Adrenal gland (tissue), 19 donors: ENCODE data around the gene CEACAM19. TPM values are rescaled to one million over a fixed set of nuclear protein-coding genes. Genes with fewer than 3 reads are reported as not detected.
"Not testable (repeated sequence)": the region's sequence is repeated elsewhere in the genome, so short reads cannot be mapped to it uniquely, and the experiment has no call there.

Source experiments
- DNase-seq, 7 donors: peaks; one replicate each; pipeline ENCODE4 v3.0.0-alpha.2; 2019 to 2020
- H3K27ac ChIP-seq, 5 donors: fragments of 200-600 bp; sonication (generic) in 4 of 5; 1 replicate in 3 of 5; 2 replicates in 2 of 5; pipeline versions ENCODE4 v1.5.1 to v1.8.0; 2016 to 2020; ENCODE audit warnings: mild to moderate bottlenecking in 1 of 5
- H3K27me3 ChIP-seq: fragments of 200-600 bp; 2 replicates; pipeline ENCODE4 v1.8.0; 2021
- H3K36me3 ChIP-seq, 2 donors: fragments of 200-600 bp; replicated peaks in 1 of 2; 1 replicate in 1 of 2; 2 replicates in 1 of 2; pipeline versions ENCODE4 v1.5.1 to v1.8.0; 2018 to 2022
- H3K4me1 ChIP-seq, 2 donors: fragments of 200-600 bp; replicated peaks in 1 of 2; 1 replicate in 1 of 2; 2 replicates in 1 of 2; pipeline versions ENCODE4 v1.5.1 to v1.8.0; 2018 to 2021
- H3K4me3 ChIP-seq, 4 donors: fragments of 200-600 bp; sonication (generic) in 3 of 4; one replicate each; pipeline ENCODE4 v1.5.1; 2016 to 2018
- H3K9me3 ChIP-seq, 3 donors: fragments of 200-600 bp; sonication (generic) in 1 of 3; replicated peaks in 1 of 3; 1 replicate in 2 of 3; 2 replicates in 1 of 3; pipeline versions ENCODE4 v1.5.1 to v1.8.0; 2016 to 2021
- POLR2A ChIP-seq, 2 donors: fragments of 450-650 bp; IDR thresholded peaks; one replicate each; pipeline ENCODE4 v1.6.1; 2017; ENCODE audit warnings: antibody characterized with exemption in 2 of 2, mild to moderate bottlenecking in 2 of 2, moderate library complexity in 1 of 2
- WGBS, 4 donors: extraction: QIAGEN DNeasy Blood & Tissue Kit in 2 of 4; methylation state at CpG; one replicate each; pipeline versions ENCODE4 v1.1.5 to v1.1.7; 2013 to 2017; 5-methylcytosine and 5-hydroxymethylcytosine counted together
- intact Hi-C, 2 donors: fragments of 100-400 bp; cut with DNase I; formaldehyde crosslinking; loops; one replicate each; pipeline versions ENCODE4 v1.14.1 to v1.15.0; 2022 to 2023
- long read RNA-seq, 10 donors: library from polyadenylated mRNA in 3 of 10; unstranded in 2 of 10; stranded (forward) in 1 of 10; transcript quantifications; one replicate each; pipeline ENCODE4 v2.0.0 and lab custom pipeline, GENCODE V29; 2021 to 2026
- polyA plus RNA-seq, 3 donors: library from polyadenylated mRNA; stranded (reverse); fragments of 200-250 nt in 2 of 3; fragments of 350-450 nt in 1 of 3; fragmentation: Illumina TruSeq in 1 of 3; extraction: RNeasy Lipid Tissue Mini Kit (QIAGEN cat#74804) in 1 of 3; gene quantifications; one replicate each; pipeline ENCODE4 v1.2.3, GENCODE V29; 2013 to 2014
- total RNA-seq, 9 donors: library from RNA; depleted of rRNA in 4 of 9; stranded (reverse); fragments of >200 nt in 4 of 9; fragments of 120-200 nt in 1 of 9; fragmentation: NEBNext Ultra II Directional in 1 of 9; extraction: Animal tissue kit (Norgen Biotek cat#: 25700) in 1 of 9; gene quantifications; one replicate each; pipeline versions ENCODE4 v1.1.0 to v1.2.4, GENCODE V29; 2013 to 2023
- TF ChIP-seq, protein P1 (sequence below), 6 experiments: fragments of 450-650 bp in 4 of 6; fragments of 200-600 bp in 2 of 6; sonication (generic) in 1 of 6; IDR thresholded peaks; 1 replicate in 5 of 6; 2 replicates in 1 of 6; pipeline versions ENCODE4 v1.5.1 to v1.8.0; 2016 to 2021; ENCODE audit warnings: antibody characterized with exemption in 6 of 6, mild to moderate bottlenecking in 2 of 6, moderate library complexity in 1 of 6
- donor health status: healthy with polysubstance abuse.
- donor health status: Bipolar disorder and iron deficiency.
- donor health status: DM: yes; HTN: yes; CAD: no.
- donor health status: DM: no; HTN: no; CAD: no.
- donor health status: DM: no; HTN: no; CAD: no.
- donor health status: DM: yes; HTN: yes; CAD: no.

Gene CEACAM19, protein sequence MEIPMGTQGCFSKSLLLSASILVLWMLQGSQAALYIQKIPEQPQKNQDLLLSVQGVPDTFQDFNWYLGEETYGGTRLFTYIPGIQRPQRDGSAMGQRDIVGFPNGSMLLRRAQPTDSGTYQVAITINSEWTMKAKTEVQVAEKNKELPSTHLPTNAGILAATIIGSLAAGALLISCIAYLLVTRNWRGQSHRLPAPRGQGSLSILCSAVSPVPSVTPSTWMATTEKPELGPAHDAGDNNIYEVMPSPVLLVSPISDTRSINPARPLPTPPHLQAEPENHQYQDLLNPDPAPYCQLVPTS
- total RNA-seq, result 10 to 100 TPM in 1 of 9 donors, 1 to 10 TPM in 8; 1.6 to 11.0 (median 3.1) TPM
- polyA plus RNA-seq, result 10 to 100 TPM in 2 of 3 donors, 1 to 10 TPM in 1; 2.2 to 38.2 (median 26.4) TPM
- long read RNA-seq, donor 1, result 0 reads
- long read RNA-seq, donor 2, result 0 reads
- long read RNA-seq, donor 3, result 0 reads
- long read RNA-seq, donor 4, result 0 reads
- long read RNA-seq, donor 5, partial matches to known transcripts, result 0 of 6 reads
- long read RNA-seq, donor 5, other reads (novel, unspliced or antisense), result 6 of 6 reads
- long read RNA-seq, donor 6, partial matches to known transcripts, result 0 of 1 reads
- long read RNA-seq, donor 6, other reads (novel, unspliced or antisense), result 1 of 1 reads
- long read RNA-seq, donor 7, result 0 reads
- long read RNA-seq, donor 8, result 0 reads
- long read RNA-seq, donor 9, result 0 reads
- long read RNA-seq, donor 10, result 0 reads

DNA sequence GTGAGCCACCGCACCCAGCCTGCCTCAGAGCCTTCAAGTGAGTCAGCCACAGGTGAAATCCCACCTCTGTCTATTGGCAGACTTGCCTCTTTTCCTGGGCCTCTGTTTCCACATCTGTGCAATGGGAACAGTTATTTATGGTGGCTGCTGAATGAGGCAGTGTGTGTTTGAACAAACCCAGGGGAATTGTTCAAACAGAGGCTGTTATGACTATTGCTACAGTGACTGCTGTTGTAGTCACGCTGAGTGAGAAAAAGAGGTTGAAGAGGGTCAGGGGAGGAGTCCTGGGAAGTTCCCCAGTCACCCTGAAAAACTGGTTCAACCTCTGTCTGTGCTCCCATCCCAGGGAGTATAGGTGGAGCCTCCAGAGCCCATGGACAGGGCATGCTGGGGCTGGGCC, at the start of gene CEACAM19:
Gene CEACAM19 (plus strand): TSS at position 83 of the 400 bp plus-strand sequence. CDS start 450 bp downstream, outside the sequence.
- Histone ChIP-seq H3K36me3 (no peaks in the 10 kb centered on the region), H3K9me3 (no peaks in the 10 kb centered on the region), H3K4me3 (no peak within 1 kb of the TSS), H3K4me1 (no peaks in the 10 kb centered on the region), H3K27me3 (no peaks in the 10 kb centered on the region), H3K27ac (no peak within 1 kb of the TSS)
- DNase-seq, result no peak
- intact Hi-C loops, result no loop called here
- TF ChIP-seq, protein P1, sequence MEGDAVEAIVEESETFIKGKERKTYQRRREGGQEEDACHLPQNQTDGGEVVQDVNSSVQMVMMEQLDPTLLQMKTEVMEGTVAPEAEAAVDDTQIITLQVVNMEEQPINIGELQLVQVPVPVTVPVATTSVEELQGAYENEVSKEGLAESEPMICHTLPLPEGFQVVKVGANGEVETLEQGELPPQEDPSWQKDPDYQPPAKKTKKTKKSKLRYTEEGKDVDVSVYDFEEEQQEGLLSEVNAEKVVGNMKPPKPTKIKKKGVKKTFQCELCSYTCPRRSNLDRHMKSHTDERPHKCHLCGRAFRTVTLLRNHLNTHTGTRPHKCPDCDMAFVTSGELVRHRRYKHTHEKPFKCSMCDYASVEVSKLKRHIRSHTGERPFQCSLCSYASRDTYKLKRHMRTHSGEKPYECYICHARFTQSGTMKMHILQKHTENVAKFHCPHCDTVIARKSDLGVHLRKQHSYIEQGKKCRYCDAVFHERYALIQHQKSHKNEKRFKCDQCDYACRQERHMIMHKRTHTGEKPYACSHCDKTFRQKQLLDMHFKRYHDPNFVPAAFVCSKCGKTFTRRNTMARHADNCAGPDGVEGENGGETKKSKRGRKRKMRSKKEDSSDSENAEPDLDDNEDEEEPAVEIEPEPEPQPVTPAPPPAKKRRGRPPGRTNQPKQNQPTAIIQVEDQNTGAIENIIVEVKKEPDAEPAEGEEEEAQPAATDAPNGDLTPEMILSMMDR (IDR thresholded peaks at IDR 0.05), result no peak
- TF ChIP-seq POLR2A (IDR thresholded peaks at IDR 0.05), result no peak
- WGBS, 4 donors, result 73 to 98% (median 84%) methylated on average over 2 of the region's 2 CpGs

DNA sequence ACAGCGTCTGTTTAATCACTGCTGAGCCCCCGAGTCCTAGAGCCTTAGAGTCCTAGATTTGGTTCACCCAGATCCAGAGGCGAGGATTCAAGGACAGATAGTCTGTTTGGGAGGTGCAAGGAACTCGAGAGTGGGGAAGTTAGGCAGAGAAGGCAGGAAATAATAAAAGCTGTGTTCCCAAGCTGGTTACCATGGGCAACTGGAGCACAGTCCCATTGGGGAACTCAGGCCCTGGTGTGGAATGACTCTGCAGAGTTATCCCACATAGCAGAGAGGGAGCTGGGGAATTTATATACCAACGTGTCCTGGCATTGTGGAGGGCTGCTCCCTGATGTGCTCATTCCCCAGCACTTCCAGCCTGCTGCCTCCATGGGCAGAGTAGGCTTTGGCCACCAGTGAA, 48.2 kb upstream of the CEACAM19 start:
- Histone ChIP-seq H3K36me3 (no peaks in the 10 kb centered on the region), H3K9me3 (no peaks in the 10 kb centered on the region), H3K4me3 (no peak overlapping the region), H3K27me3 (no peaks in the 10 kb centered on the region), H3K4me1 (no peaks in the 10 kb centered on the region), H3K27ac (no peak overlapping the region)
- intact Hi-C loops, result no loop called here
- 62 to 68% (median 64%) methylated on average over 5 of the region's 5 CpGs for WGBS, 4 donors
- DNase-seq, result peak in 1 of 7 donors; percentile 18
- TF ChIP-seq POLR2A (IDR thresholded peaks at IDR 0.05), result no peak
- TF ChIP-seq, protein P1 (IDR thresholded peaks at IDR 0.05), result no peak

DNA sequence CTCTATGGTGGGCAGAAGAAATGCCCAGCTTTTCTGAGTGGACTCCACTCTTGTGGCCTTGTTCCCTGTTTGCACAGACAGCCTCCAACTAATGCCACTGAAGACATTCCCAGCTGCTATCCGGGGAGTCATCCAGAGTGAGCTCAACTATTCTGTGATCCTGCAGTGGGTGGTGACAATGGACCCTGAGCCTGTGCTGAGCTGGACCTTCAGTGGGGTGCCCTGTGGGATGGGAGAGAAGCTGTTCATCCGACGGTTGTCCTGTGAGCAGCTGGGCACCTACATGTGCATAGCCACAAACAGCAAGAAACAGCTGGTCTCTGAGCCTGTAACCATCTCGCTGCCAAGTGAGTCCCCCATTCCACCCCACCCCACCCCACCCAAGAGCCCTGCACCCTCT, 47.7 kb upstream of the CEACAM19 start:
- H3K36me3 ChIP-seq, result no peaks in the 10 kb centered on the region
- H3K9me3 ChIP-seq, result no peaks in the 10 kb centered on the region
- intact Hi-C loops, result no loop called here
- H3K27ac ChIP-seq, result no peak overlapping the region
- H3K4me3 ChIP-seq, result no peak overlapping the region
- TF ChIP-seq, protein P1 (IDR thresholded peaks at IDR 0.05), result no peak
- TF ChIP-seq POLR2A (IDR thresholded peaks at IDR 0.05), result no peak
- 86 to 100% (median 94%) methylated on average over 3 to 4 of the region's 4 CpGs for WGBS, 4 donors
- no peaks in the 10 kb centered on the region for H3K27me3 ChIP-seq
- DNase-seq, result no peak
- no peaks in the 10 kb centered on the region for H3K4me1 ChIP-seq

DNA sequence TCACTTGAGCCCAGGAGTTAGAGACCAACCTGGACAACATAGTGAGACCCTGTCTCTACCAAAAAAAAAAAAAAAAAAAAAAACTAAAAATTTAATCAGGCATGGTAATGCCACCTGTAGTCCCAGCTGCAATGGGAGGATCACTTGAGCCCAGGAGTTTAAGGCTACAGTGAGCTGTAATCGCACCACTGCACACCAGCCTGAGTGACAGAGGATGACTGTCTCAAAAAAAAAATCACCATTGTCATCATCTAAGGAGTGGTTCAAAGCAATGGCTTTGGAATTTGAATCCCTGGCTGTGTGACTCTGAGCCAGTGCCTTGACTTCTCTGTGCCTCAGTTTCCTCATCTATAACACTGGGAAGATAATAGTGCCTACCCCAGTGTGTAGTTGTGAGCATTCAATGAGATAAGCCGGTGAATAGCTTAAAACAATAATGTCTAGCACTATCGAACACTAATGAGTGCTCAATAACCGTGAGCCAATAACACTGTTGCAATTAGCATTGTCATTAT, 46.4 kb upstream of the CEACAM19 start:
- no peak overlapping the region for H3K4me3 ChIP-seq
- no peaks in the 10 kb centered on the region for H3K36me3 ChIP-seq
- no peaks in the 10 kb centered on the region for H3K9me3 ChIP-seq
- intact Hi-C loops, result no loop called here
- DNase-seq, result no peak
- TF ChIP-seq, protein P1 (IDR thresholded peaks at IDR 0.05), result no peak
- TF ChIP-seq POLR2A (IDR thresholded peaks at IDR 0.05), result no peak
- WGBS, 4 donors, result 83 to 96% (median 95%) methylated on average over 4 of the region's 4 CpGs
- no peak overlapping the region for H3K27ac ChIP-seq
- no peaks in the 10 kb centered on the region for H3K27me3 ChIP-seq
- no peaks in the 10 kb centered on the region for H3K4me1 ChIP-seq

DNA sequence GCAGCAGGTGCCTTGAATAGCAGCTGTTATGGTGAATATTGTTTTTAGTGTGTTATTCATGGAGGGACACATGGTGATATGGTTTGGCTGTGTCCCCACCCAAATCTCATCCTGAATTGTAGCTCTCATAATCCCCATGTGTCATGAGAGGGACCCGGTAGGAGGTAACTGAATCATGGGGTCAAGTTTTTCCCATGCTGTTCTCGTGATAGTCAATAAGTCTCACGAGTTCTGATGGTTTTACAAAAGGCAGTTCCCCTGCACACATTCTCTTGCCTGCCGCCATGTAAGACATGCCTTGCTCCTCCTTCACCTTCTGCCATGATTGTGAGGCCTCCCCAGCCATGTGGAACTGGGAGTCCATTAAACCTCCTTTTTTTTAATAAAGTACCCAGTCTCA, 45.6 kb upstream of the CEACAM19 start:
- H3K9me3 ChIP-seq, H3K27me3 ChIP-seq, intact Hi-C loops, DNase-seq, H3K36me3 ChIP-seq, H3K4me1 ChIP-seq, H3K4me3 ChIP-seq, H3K27ac ChIP-seq: not testable (repeated sequence)
- 76 to 93% (median 92%) methylated on average over 4 of the region's 4 CpGs for WGBS, 4 donors
